ENCODE measurements around the gene ARHGEF6.
A peak's percentile ranks its signal among the peaks of the same experiment; 100 is the strongest.

The ARHGEF6 gene

DNA sequence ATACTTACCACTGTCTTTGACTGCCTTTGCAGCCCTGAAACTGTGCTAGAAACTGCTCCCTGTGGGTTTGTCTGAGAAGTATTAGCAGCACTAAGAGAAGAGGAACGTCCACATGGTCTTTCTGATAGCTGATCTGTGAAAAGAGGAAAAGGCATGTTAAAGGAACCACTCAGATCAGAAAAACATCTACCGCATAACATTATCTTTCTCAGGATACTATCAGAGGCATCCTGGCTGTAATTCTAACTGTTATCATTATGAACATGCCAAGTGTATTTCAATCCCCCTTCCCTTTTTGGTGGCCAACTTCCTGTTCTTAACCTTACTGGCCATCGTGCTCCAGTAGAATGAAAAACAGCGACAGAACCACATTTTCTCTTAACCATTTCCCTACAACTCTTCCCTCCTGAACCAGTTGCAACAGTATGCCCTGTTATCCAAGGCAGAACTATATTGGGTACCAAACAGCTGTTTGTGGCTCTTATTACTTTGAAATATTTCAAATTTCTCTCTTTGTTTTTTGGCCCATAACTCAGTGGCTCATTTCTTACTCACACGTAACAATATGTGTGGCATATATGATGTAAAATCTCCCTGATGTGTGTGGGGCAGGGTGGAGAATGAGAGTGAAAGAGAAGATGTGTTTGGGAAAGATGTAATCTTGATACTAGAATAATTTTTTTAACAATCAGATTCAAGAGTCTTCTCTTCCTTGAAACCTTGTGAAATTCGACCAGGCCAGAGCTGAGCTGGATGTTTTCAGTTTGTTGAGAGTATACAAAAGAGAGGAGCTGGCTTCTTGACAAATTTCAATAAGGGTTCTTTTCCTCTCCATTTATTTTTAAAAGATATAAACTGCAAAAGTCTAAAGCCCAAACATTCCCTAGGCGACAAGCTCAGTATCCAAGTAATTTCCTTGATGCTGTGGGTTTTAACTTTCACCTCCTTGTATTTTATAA is 35.2 kb downstream of the ARHGEF6 start:
- no peak for DNase-seq

DNA sequence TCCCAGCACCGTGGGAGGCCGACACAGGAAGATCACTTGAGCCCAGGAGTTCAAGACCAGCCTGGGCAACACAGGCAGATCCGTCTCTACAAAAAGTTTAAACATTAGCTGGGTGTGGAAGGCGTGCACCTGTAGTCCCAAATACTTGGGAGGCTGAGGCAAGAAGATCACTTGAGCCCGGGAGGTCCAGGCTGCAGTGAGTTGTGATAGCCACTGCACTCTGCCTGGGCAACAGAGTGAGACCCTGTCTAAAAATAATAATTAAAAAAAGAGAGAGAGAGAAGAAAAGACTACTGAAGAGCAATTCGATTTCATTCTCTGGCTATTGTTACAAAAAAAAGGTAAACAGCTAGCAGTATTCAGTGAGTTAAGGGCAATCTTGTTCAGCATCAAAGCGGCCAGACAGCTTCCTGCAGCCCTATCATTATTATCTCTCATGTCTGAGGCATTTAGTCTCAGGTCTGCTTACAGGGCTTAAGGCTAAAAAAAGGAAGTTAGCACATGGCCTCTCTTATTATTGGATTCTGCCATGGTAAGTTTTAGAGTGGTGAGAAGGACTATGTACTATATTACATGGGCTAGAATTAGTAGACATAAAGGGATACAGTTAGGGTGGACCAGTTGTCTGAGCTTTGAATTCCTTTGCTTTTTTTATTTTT is 37.9 kb downstream of the ARHGEF6 start:
- no peak for DNase-seq

DNA sequence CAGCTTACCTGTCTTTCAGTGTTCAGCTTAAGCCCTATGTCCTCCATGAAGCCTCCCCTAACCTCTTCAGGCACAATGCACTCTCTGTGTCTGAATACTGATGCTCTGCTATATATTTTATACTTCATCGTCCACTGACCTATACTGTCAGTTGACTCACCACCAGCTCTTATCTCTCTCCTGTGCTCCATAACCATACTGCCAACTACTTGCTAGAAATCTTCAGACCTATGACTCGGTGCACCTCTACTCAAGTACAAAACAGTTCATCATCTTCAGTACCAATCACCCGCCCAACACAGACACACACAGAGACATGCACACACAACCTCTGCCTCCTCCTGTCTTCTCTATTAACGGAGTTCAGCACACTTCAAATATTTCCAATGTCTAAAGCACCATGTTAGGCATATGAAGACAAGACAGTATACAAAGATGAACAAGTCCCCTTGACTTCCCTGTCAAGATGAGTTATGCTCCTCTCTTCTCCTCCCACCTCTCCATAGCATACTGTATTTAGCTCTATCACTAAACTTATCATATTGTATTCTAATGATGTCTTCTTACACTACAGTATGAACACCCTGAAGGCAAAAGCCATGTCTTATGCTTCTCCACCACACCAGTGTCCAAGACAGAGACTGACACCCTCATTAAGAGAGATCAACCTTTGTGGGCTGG is 42.5 kb downstream of the ARHGEF6 start:
- no peak for DNase-seq

DNA sequence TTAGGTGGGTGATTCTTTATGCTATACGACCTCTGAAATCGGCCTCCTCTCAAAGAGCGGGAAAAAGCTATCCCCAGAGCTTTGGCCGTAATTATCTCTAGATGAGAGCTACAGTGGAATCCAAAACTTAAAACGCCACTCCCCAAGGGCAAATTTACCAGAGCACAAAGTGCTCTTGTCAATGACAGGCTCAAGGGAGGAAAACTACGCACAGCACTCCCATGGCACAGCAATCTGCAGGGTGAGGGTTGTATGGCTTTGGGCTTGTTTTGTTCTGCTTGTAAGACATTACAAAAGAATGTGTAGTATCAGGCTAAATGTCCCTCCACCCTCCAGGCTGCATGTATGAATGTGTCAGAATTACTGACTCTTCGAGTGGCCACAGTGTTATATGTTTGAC is 44.0 kb downstream of the ARHGEF6 start:
- DNase-seq: no peak

DNA sequence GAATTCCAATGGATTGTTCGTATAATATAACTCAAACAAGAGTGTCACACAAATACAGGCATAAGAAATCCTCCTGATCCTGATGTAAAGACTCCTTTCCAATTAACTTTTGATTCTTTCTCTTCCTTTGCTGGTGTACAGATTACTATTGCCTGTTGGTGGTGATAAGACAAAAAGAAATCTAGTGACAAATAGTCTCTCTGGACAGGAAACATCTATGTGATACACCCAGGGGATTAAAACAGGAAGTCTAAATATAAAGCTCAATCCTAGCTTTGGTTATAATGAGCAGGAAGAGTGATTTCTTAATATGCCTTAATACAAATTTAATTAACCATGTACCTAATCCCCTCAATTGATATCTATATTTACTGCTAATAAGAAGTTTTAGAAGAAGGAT is 45.1 kb downstream of the ARHGEF6 start:
- no peak for DNase-seq

DNA sequence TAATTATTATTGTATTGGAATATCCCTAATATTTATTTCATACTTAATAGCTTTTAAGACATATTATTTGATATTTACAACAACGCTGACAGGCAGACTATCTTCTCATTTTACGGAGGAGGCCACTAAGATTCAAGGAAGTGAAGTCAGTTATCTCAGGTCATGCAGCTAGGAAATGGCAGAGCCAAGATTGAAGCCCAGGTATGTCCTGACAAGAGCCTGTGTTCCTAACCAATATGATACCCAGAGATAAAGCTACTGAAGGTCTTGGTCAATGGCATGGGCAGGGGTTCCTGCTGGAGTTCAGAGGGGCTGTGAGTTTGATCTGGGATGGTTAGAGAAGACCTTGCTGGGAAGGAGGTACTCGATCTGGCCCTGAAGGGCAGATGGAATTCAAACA is 47.1 kb downstream of the ARHGEF6 start:
- no peak for DNase-seq

DNA sequence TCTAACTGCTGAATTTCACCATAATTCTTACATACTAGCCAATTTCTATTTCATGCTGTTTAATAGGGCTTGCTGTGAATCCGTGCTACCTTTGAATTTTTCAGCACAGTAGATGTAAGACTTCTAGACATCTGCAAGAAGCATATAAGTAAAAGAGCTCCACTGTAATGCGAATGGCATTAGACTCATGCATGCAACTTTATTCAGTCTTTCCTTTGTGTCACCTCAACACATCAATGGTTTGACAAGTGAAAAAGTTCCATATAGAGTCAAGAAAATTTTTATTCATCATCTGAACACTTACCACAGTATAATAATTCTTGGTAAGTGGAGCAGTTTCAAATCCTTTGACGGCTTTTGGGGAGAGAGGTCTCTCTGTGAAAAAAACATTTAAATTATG is 48.9 kb downstream of the ARHGEF6 start:
- DNase-seq: no peak

DNA sequence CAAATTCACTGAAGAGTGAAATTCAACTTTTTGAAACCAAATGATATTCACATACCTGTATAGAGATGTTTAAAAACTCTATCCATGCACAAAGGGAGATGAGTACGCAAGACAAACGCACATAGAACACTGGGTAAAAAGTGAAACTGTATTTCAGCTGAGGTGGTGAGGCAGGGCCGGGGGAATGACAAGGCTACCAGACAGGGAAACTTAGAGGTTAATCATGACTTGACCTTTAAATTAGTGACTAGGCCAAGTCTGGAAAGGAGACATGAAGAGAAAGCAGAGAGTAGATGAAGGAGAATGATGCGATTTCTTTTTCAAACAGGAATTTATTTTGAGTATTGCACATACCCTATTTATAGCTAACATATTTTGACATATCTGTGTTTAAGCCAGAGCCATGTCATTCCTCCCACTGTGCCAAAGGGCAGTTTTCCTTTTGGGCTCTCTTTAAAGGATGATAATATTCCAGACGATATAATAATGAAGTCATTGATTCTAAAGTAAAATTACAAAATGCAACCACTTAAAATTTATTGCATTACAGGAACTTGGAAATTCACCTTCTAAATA is 49.4 kb downstream of the ARHGEF6 start:
- no peak for DNase-seq

DNA sequence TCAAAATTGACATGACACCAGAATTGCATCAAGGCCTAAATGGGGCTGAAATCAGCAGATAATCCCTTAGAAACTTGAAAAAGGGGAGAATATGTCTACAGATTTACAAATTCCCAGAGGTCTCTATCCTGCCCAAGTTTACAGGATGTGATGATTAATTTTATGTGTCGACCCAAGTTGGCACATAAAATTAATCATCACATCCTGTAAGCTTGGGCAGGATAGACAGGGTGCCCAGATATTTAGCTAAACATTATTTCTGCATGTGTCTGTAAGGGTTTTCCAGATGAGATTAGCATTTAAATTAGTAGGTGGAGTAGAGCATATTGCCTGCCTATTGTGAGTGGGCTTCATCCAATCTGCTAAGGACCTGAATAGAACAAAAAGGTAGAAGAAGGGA is 52.3 kb downstream of the ARHGEF6 start:
- no peak for DNase-seq

DNA sequence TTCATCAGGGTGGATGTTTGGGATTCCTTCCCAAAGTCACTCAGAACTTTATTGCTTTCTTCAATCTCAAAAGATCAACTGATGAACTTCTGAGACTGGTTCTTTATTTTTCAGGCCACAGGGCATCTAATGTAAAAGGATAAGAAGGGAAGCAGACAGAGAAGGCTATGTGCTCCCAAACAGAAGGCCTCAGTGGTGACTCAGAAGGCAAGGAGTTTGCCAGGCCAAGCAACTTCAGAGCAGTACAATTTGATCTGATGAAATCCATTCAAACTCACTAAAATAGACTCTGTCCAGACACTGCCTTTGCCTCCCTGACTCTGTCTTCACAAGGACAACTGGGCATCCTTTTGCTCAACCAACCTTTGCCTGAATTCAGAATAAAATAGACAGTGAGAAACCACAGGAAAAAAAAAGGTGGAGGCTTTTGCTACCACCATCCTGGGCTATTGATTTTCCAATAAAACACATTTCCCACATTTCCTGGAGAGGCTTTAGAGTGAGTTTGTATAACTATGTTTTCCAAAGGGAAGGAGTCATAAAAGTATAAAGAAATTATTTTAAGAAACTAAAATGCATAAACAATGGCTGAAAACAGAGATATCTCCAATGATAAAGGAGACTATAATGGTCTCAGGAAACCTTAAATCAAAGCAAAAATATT is 55.2 kb downstream of the ARHGEF6 start:
- DNase-seq: no peak

DNA sequence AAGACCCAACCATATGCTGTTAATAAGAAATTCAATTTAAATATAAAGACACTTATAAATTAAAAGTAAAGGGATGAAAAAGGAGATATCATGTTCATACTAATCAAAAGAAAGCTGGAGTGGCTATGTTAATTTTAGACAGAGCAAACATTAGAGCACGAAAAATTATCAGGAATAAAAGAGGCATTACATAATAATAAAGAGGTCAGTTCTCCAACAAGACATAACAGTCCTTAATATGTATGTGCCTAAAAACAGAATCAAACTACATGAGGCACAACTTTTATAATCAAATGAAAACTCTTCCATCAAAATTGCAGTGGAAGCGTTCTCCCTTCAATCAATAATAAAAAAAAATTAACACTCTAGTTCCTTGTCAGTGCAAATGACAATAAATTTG is 62.6 kb downstream of the ARHGEF6 start:
- DNase-seq: no peak

DNA sequence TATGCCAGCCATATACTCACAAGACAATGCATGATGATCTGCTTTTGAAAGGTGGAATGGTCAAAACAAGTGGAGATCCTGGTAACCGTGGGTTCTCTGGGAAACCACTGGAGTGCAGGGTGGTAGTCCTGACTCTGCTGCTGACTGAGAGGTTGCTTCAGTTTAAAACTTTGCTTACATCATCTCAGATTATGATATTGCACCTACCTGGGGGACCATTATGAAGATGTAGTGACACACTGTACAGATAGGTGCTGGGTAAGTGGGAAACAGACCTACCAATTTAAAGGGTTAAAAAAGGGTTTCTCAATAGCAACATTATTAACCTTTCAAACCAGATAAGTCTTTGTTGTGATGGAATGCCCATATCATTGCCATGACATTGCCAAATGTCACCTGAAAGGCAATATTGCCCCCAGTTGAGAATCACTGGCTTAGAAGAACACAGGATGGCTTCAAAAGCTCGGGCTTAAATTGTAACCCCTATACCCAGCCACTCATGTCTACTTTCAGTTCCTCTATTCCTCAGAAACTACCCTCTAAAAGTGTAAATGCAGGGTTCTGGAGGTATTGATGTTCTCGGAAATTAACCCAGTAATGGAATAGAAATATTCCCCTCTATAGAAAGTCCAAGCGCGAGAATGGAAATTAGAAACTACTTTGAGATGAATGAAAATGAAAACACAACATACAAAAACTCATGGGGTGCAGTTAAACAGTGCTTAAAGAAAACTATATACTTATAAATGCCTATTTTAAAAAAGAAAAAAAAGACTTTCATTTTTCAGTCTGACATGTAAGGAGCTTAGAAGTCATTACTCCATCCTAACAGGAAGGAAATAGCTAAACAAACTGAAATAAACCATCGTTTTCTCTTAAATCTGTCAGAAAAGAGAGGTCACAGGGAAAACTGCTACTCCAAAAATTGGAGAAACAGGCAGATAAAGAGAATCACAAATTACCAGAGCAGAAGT is 65.8 kb downstream of the ARHGEF6 start:
- peak in 1 of 5 donors; percentile 23 for DNase-seq

DNA sequence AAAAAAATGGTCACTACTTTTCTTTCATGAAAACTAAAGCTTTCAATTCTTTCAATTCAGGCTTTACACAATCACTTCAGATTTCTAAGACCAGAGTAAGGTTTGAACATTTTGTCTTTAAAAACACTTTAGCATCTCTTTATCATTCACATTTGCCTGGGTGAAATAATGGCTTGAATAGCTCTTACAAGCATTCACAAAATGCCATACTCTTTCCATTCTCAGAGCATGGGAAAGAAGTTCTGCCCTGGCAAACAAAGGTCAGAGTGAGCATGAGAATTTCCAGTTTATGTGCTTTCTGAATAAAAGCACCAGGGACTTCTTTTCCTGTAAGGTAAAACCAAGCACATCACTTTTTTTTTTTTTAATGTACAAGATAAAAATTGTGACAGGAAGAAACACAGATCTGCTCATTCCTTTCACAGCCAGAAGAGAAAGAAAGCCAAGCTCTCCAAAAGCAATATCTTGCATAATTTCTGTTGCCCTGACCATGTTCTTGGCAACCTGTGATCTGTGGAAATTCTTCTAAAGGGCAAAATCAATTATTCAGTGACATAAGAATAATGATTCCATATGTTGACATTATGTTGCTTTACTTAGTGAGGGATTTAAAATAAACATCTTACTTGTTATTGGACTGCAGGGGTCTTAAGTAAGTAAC is 68.0 kb downstream of the ARHGEF6 start:
- no peak for DNase-seq

DNA sequence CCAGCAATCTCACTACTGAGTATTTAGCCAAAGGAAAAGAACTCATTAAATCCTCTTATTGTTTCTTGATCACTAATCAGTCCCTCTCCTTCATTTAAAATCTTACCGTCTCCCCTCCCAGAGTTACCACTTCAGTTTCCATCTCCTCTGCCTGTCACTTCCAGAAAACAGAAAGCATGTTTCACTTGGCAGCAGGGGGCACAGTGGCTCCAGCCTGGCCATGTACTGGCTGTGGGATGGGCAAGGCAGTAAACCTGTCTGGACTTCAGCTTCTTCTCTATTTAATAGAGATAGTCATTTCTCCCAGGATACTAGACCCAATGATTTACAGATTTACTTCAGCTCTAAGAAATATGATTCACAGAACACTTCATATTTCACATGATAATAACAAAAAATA is 69.6 kb downstream of the ARHGEF6 start:
- no peak for DNase-seq

DNA sequence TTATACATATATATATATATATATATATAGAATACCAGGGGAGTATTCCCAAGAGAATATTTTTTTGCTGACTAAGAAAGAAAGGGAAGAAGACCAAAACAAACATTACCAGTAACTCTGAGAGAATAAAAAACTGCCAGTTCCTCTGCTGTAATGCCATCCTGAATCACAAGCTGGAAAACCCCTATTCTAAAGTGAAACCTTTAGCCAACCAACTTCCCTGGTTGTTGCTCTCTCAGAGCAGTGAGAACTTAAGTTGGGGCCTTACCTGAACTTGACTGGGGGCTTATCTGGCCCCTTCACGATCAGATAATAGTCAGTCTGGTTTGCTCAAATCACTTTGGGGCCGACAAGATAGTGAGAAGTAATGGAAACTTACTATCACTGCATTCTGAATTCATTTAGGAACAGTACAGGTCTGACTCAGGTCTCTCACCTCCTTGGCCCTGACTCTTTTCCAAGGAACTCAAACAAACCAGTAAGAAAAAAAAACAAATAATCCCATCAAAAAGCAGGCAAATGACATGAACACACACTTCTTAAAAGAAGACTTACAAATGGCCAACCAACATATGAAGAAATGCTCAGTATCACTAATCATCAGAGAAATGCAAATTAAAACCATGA is 70.3 kb downstream of the ARHGEF6 start:
- peak in 1 of 5 donors; percentile 29 for DNase-seq

DNA sequence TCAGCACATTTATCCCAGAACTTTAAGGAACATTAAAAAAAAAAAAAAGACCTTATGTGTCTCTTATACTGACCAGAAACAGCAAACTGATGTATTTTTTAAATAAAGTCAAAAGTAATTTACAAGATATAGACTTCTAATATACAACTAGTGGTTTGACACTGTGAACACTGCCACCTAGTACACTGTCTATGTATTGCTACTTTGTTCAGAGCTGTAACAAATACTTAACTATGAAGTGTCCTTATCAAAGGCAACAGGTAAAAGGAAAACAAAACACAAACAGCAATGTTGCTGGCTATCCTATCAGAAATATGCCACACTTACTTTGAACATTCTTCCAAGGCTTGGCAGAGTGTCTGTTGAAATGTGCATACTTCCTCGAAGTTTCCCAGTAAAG is 72.4 kb downstream of the ARHGEF6 start:
- no peak for DNase-seq

DNA sequence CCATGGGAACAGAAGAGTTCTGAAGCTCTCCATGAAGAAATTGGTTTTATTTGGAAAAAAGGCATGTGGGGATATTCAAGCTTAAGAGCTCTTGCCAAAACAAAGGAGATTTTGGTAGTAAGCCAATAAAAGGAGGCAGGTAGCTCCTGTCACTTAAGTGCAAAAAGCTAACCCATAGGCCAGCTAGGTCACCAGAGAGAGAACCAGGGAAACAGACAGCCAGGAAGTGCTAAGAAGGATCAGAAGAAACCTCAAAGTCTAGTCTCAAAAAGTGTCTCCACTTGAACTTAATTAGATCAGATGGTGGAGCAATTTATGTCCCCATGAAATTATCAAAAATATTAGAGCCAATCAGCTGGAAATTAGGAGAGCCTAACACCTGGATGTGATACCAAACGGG is 83.6 kb downstream of the ARHGEF6 start:
- no peak for DNase-seq

DNA sequence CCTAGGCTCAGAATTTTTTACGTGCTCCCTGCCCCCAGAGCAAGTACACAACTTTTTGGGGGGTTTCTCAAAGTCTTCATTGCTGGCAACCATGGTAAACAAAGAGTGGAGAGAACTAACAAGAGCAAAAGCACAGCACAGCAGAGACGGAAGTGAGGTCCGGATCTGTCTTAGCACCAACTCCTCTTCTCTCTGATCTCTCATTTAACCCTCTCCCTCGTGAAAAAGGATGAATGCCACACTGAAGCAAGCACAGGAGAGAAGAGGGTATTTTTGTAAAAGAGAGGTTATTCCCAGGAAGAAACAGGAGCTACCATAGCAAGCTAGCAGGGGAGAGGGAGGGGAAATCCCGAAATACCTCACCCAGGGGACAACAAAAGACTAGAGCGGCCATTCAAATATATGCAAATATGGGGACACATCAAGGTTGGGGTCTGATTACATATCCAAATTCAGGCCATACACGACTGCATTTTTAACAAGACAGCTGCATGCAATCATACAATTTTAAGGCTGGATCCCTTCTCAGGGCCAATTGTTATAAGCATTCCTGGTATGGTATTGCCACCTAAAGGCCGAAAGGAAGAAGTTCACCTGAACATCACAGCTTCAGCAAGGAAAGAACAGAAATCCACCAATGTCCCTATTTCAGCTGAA is 86.2 kb downstream of the ARHGEF6 start:
- DNase-seq: peak in 2 of 5 donors; percentile 27 to 66

DNA sequence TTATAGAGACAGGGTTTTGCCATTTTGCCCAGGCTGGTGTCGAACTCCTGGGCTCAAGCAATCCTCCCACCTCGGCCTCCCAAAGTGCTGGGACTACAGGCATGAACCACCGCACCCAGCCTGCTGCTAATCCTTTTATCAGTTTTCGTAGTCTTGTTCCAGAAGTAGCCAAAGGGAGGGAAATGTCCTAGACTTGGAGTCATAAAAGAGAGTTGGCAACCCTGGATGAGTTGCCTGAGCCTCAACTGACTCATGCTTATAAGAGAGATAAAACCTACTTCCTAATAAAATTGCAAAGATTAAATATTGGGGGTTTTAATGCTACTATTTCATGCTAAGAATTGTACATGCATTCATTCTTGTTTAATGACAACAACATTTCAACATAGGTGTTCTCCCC is 88.5 kb downstream of the ARHGEF6 start:
- DNase-seq: no peak

All from T-helper 1 cell (primary cell).